ENCODE results near the gene MINDY4B.

GRCh38 chr3:150921209-150921608 lies 16.0 kb upstream of the MINDY4B start:
- TF ChIP-seq TAF1 (IDR thresholded peaks at IDR 0.05; ENCODE audit: low read depth, low read length): no peak
- TF ChIP-seq POLR2A (IDR thresholded peaks at IDR 0.05; ENCODE audit: low read depth, low read length): no peak
- TF ChIP-seq SPI1 (IDR thresholded peaks at IDR 0.05; ENCODE audit: low read depth, low read length): no peak
- TF ChIP-seq PAX5 (IDR thresholded peaks at IDR 0.05; ENCODE audit: insufficient read depth, low read length, severe bottlenecking): no peak

Data from GM12891 (cell line).